ENCODE results near the gene DISP3.

DNA sequence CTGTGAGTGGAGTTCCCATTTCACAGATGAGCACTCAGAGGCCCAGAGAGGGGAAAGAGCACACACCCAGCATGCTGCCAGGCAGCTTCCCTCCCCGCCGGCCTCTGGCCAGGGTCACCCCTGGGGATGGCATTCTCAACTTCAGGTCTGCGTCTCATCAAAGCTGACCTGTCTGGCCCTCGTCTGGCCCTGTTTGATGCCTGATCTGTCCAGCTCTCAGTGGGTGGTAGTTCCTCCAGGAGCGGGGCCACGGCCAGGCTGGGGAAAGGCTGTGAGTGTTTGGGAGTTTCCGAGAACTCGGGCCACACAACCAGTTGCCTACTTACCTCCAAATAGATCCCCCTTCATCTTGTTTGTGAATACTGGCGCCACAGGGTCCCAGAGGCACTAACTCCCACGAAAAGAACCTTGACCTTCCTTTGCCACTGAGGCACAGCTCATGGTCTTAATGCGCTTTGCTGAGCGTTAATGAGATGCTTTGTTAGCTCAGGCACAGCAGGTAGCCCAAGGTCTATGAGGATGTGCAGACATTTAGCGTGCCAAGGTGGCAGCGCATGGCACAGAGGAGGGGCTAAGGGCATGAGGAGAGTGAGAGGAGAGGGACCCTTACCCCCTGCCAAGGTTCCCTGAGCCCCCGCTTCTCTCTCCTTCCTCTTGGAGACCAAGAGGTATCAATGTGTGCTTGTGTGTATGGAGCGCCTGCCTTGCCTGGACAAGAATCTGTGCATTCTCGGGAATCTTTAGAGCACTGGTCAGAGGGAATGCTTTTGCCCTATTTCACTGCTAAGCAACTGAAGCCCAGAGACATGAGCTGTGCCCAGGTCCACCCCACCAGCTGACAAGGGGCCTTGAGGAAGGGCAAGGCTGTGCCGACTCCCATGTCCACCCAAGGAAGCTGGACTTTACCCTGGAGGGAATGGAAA, 61.2 kb downstream of the DISP3 start:
- TF ChIP-seq, protein P1, sequence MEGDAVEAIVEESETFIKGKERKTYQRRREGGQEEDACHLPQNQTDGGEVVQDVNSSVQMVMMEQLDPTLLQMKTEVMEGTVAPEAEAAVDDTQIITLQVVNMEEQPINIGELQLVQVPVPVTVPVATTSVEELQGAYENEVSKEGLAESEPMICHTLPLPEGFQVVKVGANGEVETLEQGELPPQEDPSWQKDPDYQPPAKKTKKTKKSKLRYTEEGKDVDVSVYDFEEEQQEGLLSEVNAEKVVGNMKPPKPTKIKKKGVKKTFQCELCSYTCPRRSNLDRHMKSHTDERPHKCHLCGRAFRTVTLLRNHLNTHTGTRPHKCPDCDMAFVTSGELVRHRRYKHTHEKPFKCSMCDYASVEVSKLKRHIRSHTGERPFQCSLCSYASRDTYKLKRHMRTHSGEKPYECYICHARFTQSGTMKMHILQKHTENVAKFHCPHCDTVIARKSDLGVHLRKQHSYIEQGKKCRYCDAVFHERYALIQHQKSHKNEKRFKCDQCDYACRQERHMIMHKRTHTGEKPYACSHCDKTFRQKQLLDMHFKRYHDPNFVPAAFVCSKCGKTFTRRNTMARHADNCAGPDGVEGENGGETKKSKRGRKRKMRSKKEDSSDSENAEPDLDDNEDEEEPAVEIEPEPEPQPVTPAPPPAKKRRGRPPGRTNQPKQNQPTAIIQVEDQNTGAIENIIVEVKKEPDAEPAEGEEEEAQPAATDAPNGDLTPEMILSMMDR (IDR thresholded peaks at IDR 0.05; ENCODE audit: low read depth, low read length, poor library complexity, severe bottlenecking) = no peak
- TF ChIP-seq EZH2phosphoT487 (IDR thresholded peaks at IDR 0.05; ENCODE audit: borderline replicate concordance, low read length) = no peak

All from DOHH2 (cell line).